Measurements from ENCODE around the gene CNTNAP2. TPM values are rescaled to one million over a fixed set of nuclear protein-coding genes. Genes with fewer than 3 reads are reported as not detected.
"Not testable (repeated sequence)": the region's sequence is repeated elsewhere in the genome, so short reads cannot be mapped to it uniquely, and the experiment has no call there.

CNTNAP2 gene
- total RNA-seq, 1 experiment from 2014 or later: not detected

GRCh38 chr7:148451526-148451925, 2334.9 kb downstream of the CNTNAP2 start:
- H3K9me3 ChIP-seq, H3K4me3 ChIP-seq: not testable (repeated sequence)

GRCh38 chr7:148456351-148456750, 2339.8 kb downstream of the CNTNAP2 start:
- no peak for DNase-seq
- Histone ChIP-seq H3K9me3 (no peaks in the 10 kb centered on the region), H3K36me3 (no peaks in the 10 kb centered on the region), H3K4me3 (no peak overlapping the region), H3K27me3 (no peaks in the 10 kb centered on the region)

More at GRCh38 chr7:148451526-148451925, 2334.9 kb downstream of the CNTNAP2 start:
- not testable (repeated sequence) for DNase-seq, H3K27me3 ChIP-seq, H3K36me3 ChIP-seq

GRCh38 chr7:148457310-148457921, 2340.8 kb downstream of the CNTNAP2 start:
- Histone ChIP-seq H3K9me3 (no peaks in the 10 kb centered on the region), H3K27me3 (no peaks in the 10 kb centered on the region), H3K4me3 (no peak overlapping the region), H3K36me3 (no peaks in the 10 kb centered on the region)
- DNase-seq: no peak

GRCh38 chr7:148458263-148458662, 2341.7 kb downstream of the CNTNAP2 start:
- no peaks in the 10 kb centered on the region for H3K9me3 ChIP-seq
- no peaks in the 10 kb centered on the region for H3K36me3 ChIP-seq
- H3K27me3 ChIP-seq: no peaks in the 10 kb centered on the region
- no peak overlapping the region for H3K4me3 ChIP-seq
- DNase-seq: no peak

GRCh38 chr7:148461392-148462179, 2345.0 kb downstream of the CNTNAP2 start:
- H3K27me3 ChIP-seq: no peaks in the 10 kb centered on the region
- H3K4me3 ChIP-seq: no peak overlapping the region
- H3K36me3 ChIP-seq: no peaks in the 10 kb centered on the region
- DNase-seq: no peak
- no peaks in the 10 kb centered on the region for H3K9me3 ChIP-seq

- not testable (repeated sequence) for H3K9me3 ChIP-seq, DNase-seq, H3K36me3 ChIP-seq, H3K4me3 ChIP-seq, H3K27me3 ChIP-seq
These were observed 2346.2 kb downstream of the CNTNAP2 start for GRCh38 chr7:148462774-148463173.

- no peaks in the 10 kb centered on the region for H3K9me3 ChIP-seq
- H3K27me3 ChIP-seq: no peaks in the 10 kb centered on the region
- DNase-seq: no peak
- no peak overlapping the region for H3K4me3 ChIP-seq
- no peaks in the 10 kb centered on the region for H3K36me3 ChIP-seq
These were observed 2346.6 kb downstream of the CNTNAP2 start for GRCh38 chr7:148463210-148463609.

- Histone ChIP-seq H3K36me3 (no peaks in the 10 kb centered on the region), H3K9me3 (no peaks in the 10 kb centered on the region), H3K27me3 (no peaks in the 10 kb centered on the region), H3K4me3 (no peak overlapping the region)
- no peak for DNase-seq
These were observed 2348.3 kb downstream of the CNTNAP2 start for GRCh38 chr7:148464947-148465346.

GRCh38 chr7:148465441-148465840, 2348.8 kb downstream of the CNTNAP2 start:
- DNase-seq, H3K4me3 ChIP-seq, H3K27me3 ChIP-seq, H3K9me3 ChIP-seq, H3K36me3 ChIP-seq: not testable (repeated sequence)

GRCh38 chr7:148466120-148466519, 2349.5 kb downstream of the CNTNAP2 start:
- H3K36me3 ChIP-seq: no peaks in the 10 kb centered on the region
- DNase-seq: no peak
- H3K4me3 ChIP-seq: no peak overlapping the region
- no peaks in the 10 kb centered on the region for H3K27me3 ChIP-seq
- H3K9me3 ChIP-seq: no peaks in the 10 kb centered on the region

GRCh38 chr7:148468700-148469098, 2352.1 kb downstream of the CNTNAP2 start:
- Histone ChIP-seq H3K4me3 (no peak overlapping the region), H3K9me3 (no peaks in the 10 kb centered on the region), H3K27me3 (no peaks in the 10 kb centered on the region), H3K36me3 (no peaks in the 10 kb centered on the region)
- no peak for DNase-seq

Measured in MG63 (cell line).